ENCODE results near the gene HEATR1. TPM values are rescaled to one million over a fixed set of nuclear protein-coding genes. Genes with fewer than 3 reads are reported as not detected.

Gene HEATR1
- total RNA-seq, 4 donors from 2014 or later, result 21.1 to 43.4 (median 32.6) TPM

GRCh38 chr1:236627727-236628408 lies 23.6 kb upstream of the HEATR1 start:
- H3K36me3 ChIP-seq, result no peaks in the 10 kb centered on the region
- 40% methylated on average over 2 of the region's 2 CpGs for WGBS
- no peak for TF ChIP-seq POLR2A (IDR thresholded peaks at IDR 0.05)
- TF ChIP-seq EP300 (IDR thresholded peaks at IDR 0.05), result no peak
- no peak for TF ChIP-seq CTCF (IDR thresholded peaks at IDR 0.05)
- no peak for TF ChIP-seq POLR2AphosphoS5 (IDR thresholded peaks at IDR 0.05)

GRCh38 chr1:236623371-236624166 lies 19.3 kb upstream of the HEATR1 start:
- H3K27ac ChIP-seq, result no peak overlapping the region
- WGBS, result 53% methylated on average over 4 of the region's 4 CpGs
- H3K27me3 ChIP-seq, result peaks cover 13% of the 10 kb centered on the region
- peaks cover 9% of the 10 kb centered on the region for H3K9me3 ChIP-seq
- H3K36me3 ChIP-seq, result no peaks in the 10 kb centered on the region
- no peak for DNase-seq (ENCODE audit: low spot score in 2 of 2)
- no peaks in the 10 kb centered on the region for H3K4me1 ChIP-seq
- TF ChIP-seq EP300 (IDR thresholded peaks at IDR 0.05), result no peak
- no peak for TF ChIP-seq POLR2AphosphoS5 (IDR thresholded peaks at IDR 0.05)
- no peak overlapping the region for H3K4me3 ChIP-seq

More at GRCh38 chr1:236627727-236628408, 23.6 kb upstream of the HEATR1 start:
- Histone ChIP-seq H3K4me3 (no peak overlapping the region), H3K27me3 (peaks cover 2% of the 10 kb centered on the region), H3K9me3 (peaks cover 2% of the 10 kb centered on the region), H3K27ac (no peak overlapping the region), H3K4me1 (no peaks in the 10 kb centered on the region)
- no peak for DNase-seq (ENCODE audit: low spot score in 2 of 2)

- no peak for TF ChIP-seq EP300 (IDR thresholded peaks at IDR 0.05)
- TF ChIP-seq POLR2AphosphoS5 (IDR thresholded peaks at IDR 0.05), result no peak
- TF ChIP-seq POLR2A (IDR thresholded peaks at IDR 0.05), result no peak
- TF ChIP-seq CTCF (IDR thresholded peaks at IDR 0.05), result no peak
- Histone ChIP-seq H3K9me3 (peaks cover 9% of the 10 kb centered on the region), H3K4me1 (no peaks in the 10 kb centered on the region), H3K36me3 (no peaks in the 10 kb centered on the region), H3K27ac (no peak overlapping the region), H3K27me3 (peaks cover 18% of the 10 kb centered on the region), H3K4me3 (no peak overlapping the region)
- no peak for DNase-seq (ENCODE audit: low spot score in 2 of 2)
- WGBS, result 58% methylated on average over 3 of the region's 3 CpGs
Measured at GRCh38 chr1:236622407-236622806, 18.1 kb upstream of the HEATR1 start.

- H3K4me3 ChIP-seq, result no peak overlapping the region
- DNase-seq (ENCODE audit: low spot score in 2 of 2), result no peak
- H3K36me3 ChIP-seq, result no peaks in the 10 kb centered on the region
- peaks cover 15% of the 10 kb centered on the region for H3K27me3 ChIP-seq
- WGBS, result 73% methylated on average over 6 of the region's 6 CpGs
- H3K4me1 ChIP-seq, result no peaks in the 10 kb centered on the region
- H3K27ac ChIP-seq, result no peak overlapping the region
- TF ChIP-seq POLR2A (IDR thresholded peaks at IDR 0.05) (no peak), EP300 (IDR thresholded peaks at IDR 0.05) (no peak), POLR2AphosphoS5 (IDR thresholded peaks at IDR 0.05) (no peak), CTCF (IDR thresholded peaks at IDR 0.05) (no peak)
- H3K9me3 ChIP-seq, result peaks cover 9% of the 10 kb centered on the region
Measured at GRCh38 chr1:236619398-236619797, 15.1 kb upstream of the HEATR1 start.

GRCh38 chr1:236618507-236618906 lies 14.2 kb upstream of the HEATR1 start:
- DNase-seq (ENCODE audit: low spot score in 2 of 2), result no peak
- TF ChIP-seq POLR2A (IDR thresholded peaks at IDR 0.05), result no peak
- no peak for TF ChIP-seq EP300 (IDR thresholded peaks at IDR 0.05)
- TF ChIP-seq POLR2AphosphoS5 (IDR thresholded peaks at IDR 0.05), result no peak
- no peak for TF ChIP-seq CTCF (IDR thresholded peaks at IDR 0.05)
- WGBS, result 67% methylated on average over 5 of the region's 5 CpGs
- peaks cover 18% of the 10 kb centered on the region for H3K27me3 ChIP-seq
- no peaks in the 10 kb centered on the region for H3K36me3 ChIP-seq
- H3K4me1 ChIP-seq, result no peaks in the 10 kb centered on the region
- H3K9me3 ChIP-seq, result peaks cover 9% of the 10 kb centered on the region
- H3K27ac ChIP-seq, result no peak overlapping the region
- no peak overlapping the region for H3K4me3 ChIP-seq

All from suprapubic skin (tissue), 4 donors.